K562 (cell line): ENCODE results near the gene PCCB. TPM values are rescaled to one million over a fixed set of nuclear protein-coding genes. Genes with fewer than 3 reads are reported as not detected.

ENCODE experiments used
- ATAC-seq: fragments of 200-7000 bp; cut with Tn5 transposase; 3 replicates; pipeline ENCODE4 v1.9.1; 2020; ENCODE audit warnings: moderate library complexity
- BruUV-seq: library from RNA; stranded (reverse); fragments of 400-500 nt; replicated peaks from 2 replicates; lab custom pipeline; 2021; lab: Mats Ljungman, UMichigan
- CTCF ChIA-PET: fragments of 300-600 bp; formaldehyde crosslinking; extraction: SDS; loops from one replicate; lab custom pipeline; 2021; ENCODE audit warnings: low intra/inter-chr PET ratio; lab: Yijun Ruan, JAX
- POLR2A ChIA-PET: fragments of 300-600, 350-650 bp; sonication (Branson Sonifier 250); formaldehyde crosslinking; extraction: SDS; loops from one replicate; lab custom pipeline; 2021; ENCODE audit warnings: antibody characterized with exemption, inconsistent platforms; lab: Yijun Ruan, JAX
- DNase-seq, 4 experiments: peaks; one replicate each; pipeline versions ENCODE4 v3.0.0 to v3.0.0-alpha.2; 2011 to 2018; ENCODE audit warnings: low spot score in 3 of 4, mixed read lengths in 3 of 4; ENCODE audit errors: extremely low read depth in 1 of 4
- FAIRE-seq: peaks from 2 replicates; lab custom pipeline; 2011; peaks lifted over from hg19 to GRCh38; lab: Jason Lieb, UNC
- H2AFZ ChIP-seq: 2 replicates; pipeline ENCODE4 v1.6.0; 2011; ENCODE audit warnings: low read depth, low read length, control low read depth, inconsistent platforms
- H3K27ac ChIP-seq: fragments of 200-600 bp; 3 replicates; pipeline ENCODE4 v1.8.0; 2011; ENCODE audit warnings: low read depth, mild to moderate bottlenecking, control low read depth, inconsistent platforms, low read length, moderate library complexity, mixed read lengths; ENCODE audit errors: extremely low read depth
- H3K27me3 ChIP-seq, 2 experiments: fragments of 300-600 bp in 1 of 2; 2 replicates in 1 of 2; 3 replicates in 1 of 2; pipeline versions ENCODE4 v1.6.0 to v1.8.0; 2011; ENCODE audit warnings: inconsistent platforms in 2 of 2, low read length in 2 of 2, mild to moderate bottlenecking in 1 of 2, mixed read lengths in 1 of 2, moderate library complexity in 1 of 2; ENCODE audit not compliant: control insufficient read depth in 2 of 2, insufficient read depth in 2 of 2
- H3K36me3 ChIP-seq: fragments of 300-600 bp; 3 replicates; pipeline ENCODE4 v1.8.0; 2011; ENCODE audit warnings: mild to moderate bottlenecking, low read length, inconsistent platforms; ENCODE audit not compliant: control insufficient read depth, insufficient read depth
- H3K4me1 ChIP-seq, 2 experiments: fragments of 200-600 bp in 1 of 2; replicated peaks in 1 of 2; 2 replicates in 1 of 2; 3 replicates in 1 of 2; pipeline versions ENCODE4 v1.5.1 to v1.8.0; 2011; ENCODE audit warnings: inconsistent platforms in 2 of 2, low read length in 2 of 2, mild to moderate bottlenecking in 1 of 2, mixed read lengths in 1 of 2, moderate library complexity in 1 of 2; ENCODE audit not compliant: control insufficient read depth in 2 of 2, insufficient read depth in 2 of 2
- H3K4me2 ChIP-seq: 2 replicates; pipeline ENCODE4 v1.6.1; 2011; ENCODE audit warnings: low read length, control low read depth, inconsistent platforms, mixed read lengths; ENCODE audit not compliant: insufficient read depth
- H3K4me3 ChIP-seq: fragments of 200-600 bp; sonication (generic), shearing (Covaris generic); 2 replicates; pipeline ENCODE4 v1.5.1; 2016; ENCODE audit warnings: control low read depth, inconsistent platforms
- H3K79me2 ChIP-seq: fragments of 200-600 bp; 3 replicates; pipeline ENCODE4 v1.8.0; 2011; ENCODE audit warnings: low read length, inconsistent platforms; ENCODE audit not compliant: control insufficient read depth, insufficient read depth
- H3K9ac ChIP-seq, 2 experiments: 2 replicates each; pipeline versions ENCODE4 v1.6.0 to v1.6.1; 2011; ENCODE audit warnings: low read depth in 2 of 2, low read length in 2 of 2, control low read depth in 1 of 2, inconsistent platforms in 1 of 2, mild to moderate bottlenecking in 1 of 2, mixed read lengths in 1 of 2; ENCODE audit not compliant: insufficient read depth in 1 of 2
- H3K9me1 ChIP-seq: one replicate; pipeline ENCODE4 v1.6.0; 2011; ENCODE audit warnings: inconsistent platforms, mild to moderate bottlenecking, low read length, moderate library complexity; ENCODE audit not compliant: control insufficient read depth, insufficient read depth
- H3K9me3 ChIP-seq: replicated peaks from 2 replicates; pipeline ENCODE4 v1.5.1; 2011; ENCODE audit warnings: low read depth, low read length, inconsistent platforms; ENCODE audit not compliant: control insufficient read depth, insufficient read depth
- H4K20me1 ChIP-seq: replicated peaks from 2 replicates; pipeline ENCODE4 v1.6.1; 2011; ENCODE audit warnings: low read length, inconsistent platforms, mixed read lengths; ENCODE audit not compliant: control insufficient read depth, insufficient read depth
- CXXC5 ChIP-seq: fragments of 250-450 bp; sonication (Bioruptor Pico); IDR thresholded peaks from 2 replicates; pipeline ENCODE4 v1.8.0; 2022; ENCODE audit warnings: inconsistent platforms, mild to moderate bottlenecking, moderate library complexity
- HDAC3 ChIP-seq: fragments of 450-650 bp; IDR thresholded peaks from 2 replicates; pipeline ENCODE4 v1.6.1; 2018; ENCODE audit warnings: borderline replicate concordance, mild to moderate bottlenecking, moderate library complexity; ENCODE audit not compliant: partially characterized antibody
- MAFK ChIP-seq: IDR thresholded peaks from 2 replicates; pipeline ENCODE4 v1.6.1; 2011; ENCODE audit warnings: low read length, improper control_type of control experiment
- TCF3 ChIP-seq: sonication (generic); formaldehyde crosslinking; IDR thresholded peaks from 2 replicates; pipeline ENCODE4 v1.4.0; 2020; ENCODE audit warnings: mild to moderate bottlenecking, missing genetic modification reagents
- TCF7 ChIP-seq: sonication (generic); IDR thresholded peaks from 2 replicates; pipeline ENCODE4 v1.6.1; 2016; ENCODE audit warnings: antibody characterized with exemption, borderline replicate concordance
- ZNF707 ChIP-seq: fragments of 250-450 bp; sonication (Bioruptor Pico); conservative IDR thresholded peaks from 2 replicates; pipeline ENCODE4 v1.8.0; 2022; ENCODE audit warnings: inconsistent platforms, mild to moderate bottlenecking, moderate library complexity
- WGBS: fragments of 100-300 bp; shearing (Covaris generic); methylation state at CpG from one replicate; pipeline ENCODE4 v1.1.6; 2016; ENCODE audit warnings: low coverage, mixed read lengths; ENCODE audit not compliant: insufficient coverage; ENCODE audit errors: missing lambda C conversion rate; 5-methylcytosine and 5-hydroxymethylcytosine counted together
- in situ Hi-C: fragments of 300-500 bp; cut with MboI; formaldehyde crosslinking; loops from 4 replicates; pipeline ENCODE4 v1.15.0; 2018; ENCODE audit warnings: inconsistent platforms, mixed read lengths
- intact Hi-C: fragments of 100-400 bp; cut with micrococcal nuclease; formaldehyde crosslinking; loops from 2 replicates; pipeline ENCODE4 v1.14.2; 2022
- polyA plus RNA-seq, 8 experiments: library from polyadenylated mRNA; depleted of rRNA in 4 of 8; stranded (reverse) in 5 of 8; unstranded in 3 of 8; fragments of >200 nt; fragmentation: Nextera tagmentation in 2 of 8; fragmentation: Illumina TruSeq in 1 of 8; extraction: Ambion mirVana in 2 of 8; extraction: Trizol in 1 of 8; gene quantifications; 2 replicates each; pipeline versions ENCODE4 v1.2.1 to v1.2.3, GENCODE V29; 2011 to 2014; ENCODE audit warnings: inconsistent platforms in 1 of 8, missing spikeins in 1 of 8
- total RNA-seq, 7 experiments: library from RNA; depleted of rRNA in 6 of 7; stranded (reverse); fragments of >200 nt in 6 of 7; fragmentation: Illumina TruSeq in 2 of 7; extraction: Trizol in 2 of 7; gene quantifications; 2 replicates each; pipeline versions ENCODE4 v1.2.1 to v1.2.3, GENCODE V29; 2011 to 2021; ENCODE audit warnings: low replicate concordance in 1 of 7
- TF ChIP-seq, protein P1 (sequence below), 2 experiments: IDR thresholded peaks; 2 replicates each; pipeline ENCODE4 v1.6.1; 2011; ENCODE audit warnings: borderline replicate concordance in 1 of 2, control low read depth in 1 of 2, low read depth in 1 of 2, low read length in 1 of 2, mild to moderate bottlenecking in 1 of 2, mixed read lengths in 1 of 2, moderate library complexity in 1 of 2; ENCODE audit not compliant: insufficient read depth in 1 of 2, insufficient read length in 1 of 2, poor library complexity in 1 of 2, severe bottlenecking in 1 of 2; ENCODE audit errors: extremely low read depth in 1 of 2
- TF ChIP-seq, protein P2 (sequence below): sonication (generic); formaldehyde crosslinking; IDR thresholded peaks from 2 replicates; pipeline ENCODE4 v1.8.1; 2022; ENCODE audit warnings: missing genetic modification reagents

The PCCB gene
- total and polyA plus RNA-seq, 9 of the 15 experiments (the other 6 are each of a cell fraction or from before 2014, with no cell fraction given), result 69.5 to 173 (median 92.8) TPM

- ChIA-PET POLR2A (interaction anchor here (1.0 kb wide), 1 partner anchor 14 kb away, joined by 3 read pairs; the partner anchor contains the start of gene PCCB), CTCF (interaction anchor here (0.7 kb wide), 1 partner anchor 12 kb away, joined by 5 read pairs; no protein-coding TSS in a partner anchor)
- FAIRE-seq (no peak), DNase-seq (no peak), ATAC-seq (no peak)
- H3K36me3 ChIP-seq, result no peaks in the 10 kb centered on the region
- no peak overlapping the region for H3K27ac ChIP-seq
- intact Hi-C loops, result no loop called here
- no peak overlapping the region for H2AFZ ChIP-seq
- no peaks in the 10 kb centered on the region for H3K9me3 ChIP-seq
- H3K4me3 ChIP-seq, result no peak overlapping the region
- H4K20me1 ChIP-seq, result no peaks in the 10 kb centered on the region
- in situ Hi-C loops, result no loop called here
- peaks cover 0 to 3% of the 10 kb centered on the region in 2 experiments; a peak in 1 of 5 replicates for H3K27me3 ChIP-seq
- TF ChIP-seq MAFK, result no peak
- TF ChIP-seq CXXC5 (CRISPR knock-in tag), result no peak
- TF ChIP-seq HDAC3, result no peak
- TF ChIP-seq TCF7, result no peak
- no peak for TF ChIP-seq ZNF707 (CRISPR knock-in tag)
- TF ChIP-seq TCF3 (CRISPR knock-in tag), result no peak
- H3K9ac ChIP-seq, result no peak overlapping the region
- no TSS peak for BruUV-seq
- no peak overlapping the region for H3K4me2 ChIP-seq
- no peaks in the 10 kb centered on the region for H3K9me1 ChIP-seq
- no peaks in the 10 kb centered on the region for H3K4me1 ChIP-seq
- H3K79me2 ChIP-seq, result no peaks in the 10 kb centered on the region
- WGBS, result 10% methylated on average over 2 of the region's 2 CpGs
These were observed 14.0 kb upstream of the PCCB start for GRCh38 chr3:136236109-136236508.

- no peak for ATAC-seq
These were observed 13.0 kb upstream of the PCCB start for GRCh38 chr3:136237103-136237502.

More at GRCh38 chr3:136237103-136237502, 13.0 kb upstream of the PCCB start:
- H3K36me3 ChIP-seq, result no peaks in the 10 kb centered on the region
- CTCF ChIA-PET, result interaction anchor here (0.7 kb wide), 1 partner anchor 11 kb away, joined by 5 read pairs; no protein-coding TSS in a partner anchor
- POLR2A ChIA-PET, result no interaction called here
- no peak overlapping the region for H3K4me2 ChIP-seq
- TF ChIP-seq, protein P1, sequence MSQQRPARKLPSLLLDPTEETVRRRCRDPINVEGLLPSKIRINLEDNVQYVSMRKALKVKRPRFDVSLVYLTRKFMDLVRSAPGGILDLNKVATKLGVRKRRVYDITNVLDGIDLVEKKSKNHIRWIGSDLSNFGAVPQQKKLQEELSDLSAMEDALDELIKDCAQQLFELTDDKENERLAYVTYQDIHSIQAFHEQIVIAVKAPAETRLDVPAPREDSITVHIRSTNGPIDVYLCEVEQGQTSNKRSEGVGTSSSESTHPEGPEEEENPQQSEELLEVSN (IDR thresholded peaks at IDR 0.05; ENCODE audit: borderline replicate concordance in 1 of 2, extremely low read depth in 1 of 2, insufficient read depth in 1 of 2, insufficient read length in 1 of 2, low read depth in 1 of 2, low read length in 1 of 2, poor library complexity in 1 of 2, severe bottlenecking in 1 of 2), result no peak
- TF ChIP-seq, protein P2, sequence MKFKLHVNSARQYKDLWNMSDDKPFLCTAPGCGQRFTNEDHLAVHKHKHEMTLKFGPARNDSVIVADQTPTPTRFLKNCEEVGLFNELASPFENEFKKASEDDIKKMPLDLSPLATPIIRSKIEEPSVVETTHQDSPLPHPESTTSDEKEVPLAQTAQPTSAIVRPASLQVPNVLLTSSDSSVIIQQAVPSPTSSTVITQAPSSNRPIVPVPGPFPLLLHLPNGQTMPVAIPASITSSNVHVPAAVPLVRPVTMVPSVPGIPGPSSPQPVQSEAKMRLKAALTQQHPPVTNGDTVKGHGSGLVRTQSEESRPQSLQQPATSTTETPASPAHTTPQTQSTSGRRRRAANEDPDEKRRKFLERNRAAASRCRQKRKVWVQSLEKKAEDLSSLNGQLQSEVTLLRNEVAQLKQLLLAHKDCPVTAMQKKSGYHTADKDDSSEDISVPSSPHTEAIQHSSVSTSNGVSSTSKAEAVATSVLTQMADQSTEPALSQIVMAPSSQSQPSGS (CRISPR knock-in tag), result no peak
- in situ Hi-C loops (no loop called here), intact Hi-C loops (no loop called here)
- H3K9ac ChIP-seq, result no peak overlapping the region
- no peaks in the 10 kb centered on the region for H3K9me1 ChIP-seq
- H2AFZ ChIP-seq, result no peak overlapping the region
- no peaks in the 10 kb centered on the region for H3K79me2 ChIP-seq
- H3K4me3 ChIP-seq, result no peak overlapping the region
- no peak overlapping the region for H3K27ac ChIP-seq
- H4K20me1 ChIP-seq, result no peaks in the 10 kb centered on the region
- H3K9me3 ChIP-seq, result no peaks in the 10 kb centered on the region
- H3K4me1 ChIP-seq, result no peaks in the 10 kb centered on the region
- H3K27me3 ChIP-seq, result peaks cover 0 to 3% of the 10 kb centered on the region in 2 experiments; a peak in 1 of 5 replicates
- WGBS, result 8% methylated on average over 1 of the region's 1 CpG
- FAIRE-seq (no peak), DNase-seq (no peak)
- BruUV-seq, result no TSS peak
